Testis (tissue), 2 donors: ENCODE measurements around the gene DIAPH3.

ENCODE experiments used
- POLR2A ChIP-seq: fragments of 450-650 bp; IDR thresholded peaks from one replicate; pipeline ENCODE4 v1.6.1; 2017; ENCODE audit warnings: antibody characterized with exemption, mild to moderate bottlenecking, moderate library complexity
- TF ChIP-seq, protein P1 (sequence below), 3 experiments: fragments of 450-650 bp in 2 of 3; fragments of 200-600 bp in 1 of 3; sonication (generic) in 1 of 3; IDR thresholded peaks; one replicate each; pipeline ENCODE4 v1.5.1; 2016 to 2019; ENCODE audit warnings: antibody characterized with exemption in 3 of 3, mild to moderate bottlenecking in 2 of 3, moderate library complexity in 1 of 3

DNA sequence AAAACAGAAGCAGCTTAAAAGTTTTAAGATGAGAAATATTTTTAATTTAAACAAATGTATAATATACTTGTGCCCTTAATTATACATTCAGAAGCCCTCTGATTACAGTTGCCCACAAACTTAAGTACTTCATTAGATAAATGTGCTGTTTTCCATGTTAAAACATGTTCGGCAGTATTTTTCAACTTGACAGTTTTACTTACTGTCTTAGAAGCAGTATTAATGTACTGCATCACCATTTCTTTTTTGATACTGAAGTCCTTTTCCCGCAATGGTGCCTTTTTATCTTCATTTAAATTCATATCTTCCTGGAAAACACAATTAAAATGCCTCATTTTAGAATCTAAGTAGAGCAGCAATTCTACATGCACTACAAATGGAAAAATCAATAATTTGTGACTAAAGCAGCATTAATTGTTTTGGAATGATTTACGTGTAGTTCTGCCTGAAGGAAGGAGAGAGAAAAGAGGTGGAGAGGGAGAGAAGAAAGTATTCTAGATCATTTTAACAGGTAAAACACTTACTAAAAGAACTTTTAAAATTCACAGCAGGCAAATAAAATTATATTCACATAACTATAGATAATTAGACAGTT lies 70.2 kb downstream of the DIAPH3 start:
- TF ChIP-seq, protein P1, sequence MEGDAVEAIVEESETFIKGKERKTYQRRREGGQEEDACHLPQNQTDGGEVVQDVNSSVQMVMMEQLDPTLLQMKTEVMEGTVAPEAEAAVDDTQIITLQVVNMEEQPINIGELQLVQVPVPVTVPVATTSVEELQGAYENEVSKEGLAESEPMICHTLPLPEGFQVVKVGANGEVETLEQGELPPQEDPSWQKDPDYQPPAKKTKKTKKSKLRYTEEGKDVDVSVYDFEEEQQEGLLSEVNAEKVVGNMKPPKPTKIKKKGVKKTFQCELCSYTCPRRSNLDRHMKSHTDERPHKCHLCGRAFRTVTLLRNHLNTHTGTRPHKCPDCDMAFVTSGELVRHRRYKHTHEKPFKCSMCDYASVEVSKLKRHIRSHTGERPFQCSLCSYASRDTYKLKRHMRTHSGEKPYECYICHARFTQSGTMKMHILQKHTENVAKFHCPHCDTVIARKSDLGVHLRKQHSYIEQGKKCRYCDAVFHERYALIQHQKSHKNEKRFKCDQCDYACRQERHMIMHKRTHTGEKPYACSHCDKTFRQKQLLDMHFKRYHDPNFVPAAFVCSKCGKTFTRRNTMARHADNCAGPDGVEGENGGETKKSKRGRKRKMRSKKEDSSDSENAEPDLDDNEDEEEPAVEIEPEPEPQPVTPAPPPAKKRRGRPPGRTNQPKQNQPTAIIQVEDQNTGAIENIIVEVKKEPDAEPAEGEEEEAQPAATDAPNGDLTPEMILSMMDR (IDR thresholded peaks at IDR 0.05) = no peak
- no peak for TF ChIP-seq POLR2A
